H1 (cell line): ENCODE data around the gene NUS1. TPM values are rescaled to one million over a fixed set of nuclear protein-coding genes. Genes with fewer than 3 reads are reported as not detected.

Experiments
- CHD2 ChIP-seq: IDR thresholded peaks from 2 replicates; pipeline ENCODE4 v1.6.1; 2012; ENCODE audit warnings: low read length, improper control_type of control experiment
- EGR1 ChIP-seq: IDR thresholded peaks from 2 replicates; pipeline ENCODE4 v1.6.1; 2011; ENCODE audit warnings: low read depth, low read length, borderline replicate concordance
- GABPA ChIP-seq: IDR thresholded peaks from 2 replicates; pipeline ENCODE4 v1.6.1; 2011; ENCODE audit warnings: mild to moderate bottlenecking, low read length, moderate library complexity, borderline replicate concordance; ENCODE audit not compliant: insufficient read depth
- HDAC6 ChIP-seq: IDR thresholded peaks from one replicate; pipeline ENCODE4 v1.7.1; 2012; ENCODE audit warnings: low read depth, mild to moderate bottlenecking, inconsistent platforms, low read length, moderate library complexity
- KDM4A ChIP-seq: IDR thresholded peaks from one replicate; pipeline ENCODE4 v1.7.1; 2012; ENCODE audit warnings: low read depth, mild to moderate bottlenecking, moderate library complexity, low read length, inconsistent platforms; ENCODE audit not compliant: severe bottlenecking
- SIN3A ChIP-seq, 2 experiments: IDR thresholded peaks in 1 of 2; conservative IDR thresholded peaks in 1 of 2; 2 replicates each; pipeline ENCODE4 v1.6.1; 2011 to 2012; ENCODE audit warnings: low read length in 2 of 2, improper control_type of control experiment in 1 of 2, low read depth in 1 of 2, mild to moderate bottlenecking in 1 of 2
- SIRT6 ChIP-seq: IDR thresholded peaks from one replicate; pipeline ENCODE4 v1.7.1; 2012; ENCODE audit warnings: low read length, inconsistent platforms
- polyA plus RNA-seq, 7 experiments: library from polyadenylated mRNA; depleted of rRNA in 3 of 7; stranded (reverse) in 5 of 7; unstranded in 2 of 7; fragments of >200 nt in 5 of 7; fragments of 200-250 nt in 2 of 7; gene quantifications; 1 replicate in 5 of 7; 2 replicates in 1 of 7; 4 replicates in 1 of 7; pipeline versions ENCODE4 v1.2.1 to v1.2.3, GENCODE V29; 2011 to 2013; ENCODE audit warnings: missing spikeins in 2 of 7, mixed read lengths in 2 of 7
- total RNA-seq: library from RNA; stranded (reverse); fragmentation: NEBNext Ultra II Directional; extraction: Animal tissue kit (Norgen Biotek cat#: 25700); gene quantifications from 2 replicates; pipeline ENCODE4 v1.2.1, GENCODE V29; 2021
- TF ChIP-seq, protein P1 (sequence below): fragments of 300-600 bp; sonication (generic); IDR thresholded peaks from 2 replicates; pipeline ENCODE4 v1.7.1; 2012; ENCODE audit warnings: low read length, moderate library complexity, mild to moderate bottlenecking, inconsistent platforms; ENCODE audit not compliant: insufficient replicate concordance

The NUS1 gene
- total and polyA plus RNA-seq, 2 of the 8 experiments (the other 6 are each of a cell fraction or from before 2014, with no cell fraction given): 20.7 to 77.7 TPM

- TF ChIP-seq KDM4A (no peak), EGR1 (no peak), SIRT6 (no peak), HDAC6 (no peak), GABPA (no peak), SIN3A (conservative IDR thresholded peaks at IDR 0.05 in 1 of 2, IDR thresholded peaks at IDR 0.05 in 1 of 2; ENCODE audit: low read depth in 1 of 2, low read length in 2 of 2) (no peak), CHD2 (no peak)
- TF ChIP-seq, protein P1, sequence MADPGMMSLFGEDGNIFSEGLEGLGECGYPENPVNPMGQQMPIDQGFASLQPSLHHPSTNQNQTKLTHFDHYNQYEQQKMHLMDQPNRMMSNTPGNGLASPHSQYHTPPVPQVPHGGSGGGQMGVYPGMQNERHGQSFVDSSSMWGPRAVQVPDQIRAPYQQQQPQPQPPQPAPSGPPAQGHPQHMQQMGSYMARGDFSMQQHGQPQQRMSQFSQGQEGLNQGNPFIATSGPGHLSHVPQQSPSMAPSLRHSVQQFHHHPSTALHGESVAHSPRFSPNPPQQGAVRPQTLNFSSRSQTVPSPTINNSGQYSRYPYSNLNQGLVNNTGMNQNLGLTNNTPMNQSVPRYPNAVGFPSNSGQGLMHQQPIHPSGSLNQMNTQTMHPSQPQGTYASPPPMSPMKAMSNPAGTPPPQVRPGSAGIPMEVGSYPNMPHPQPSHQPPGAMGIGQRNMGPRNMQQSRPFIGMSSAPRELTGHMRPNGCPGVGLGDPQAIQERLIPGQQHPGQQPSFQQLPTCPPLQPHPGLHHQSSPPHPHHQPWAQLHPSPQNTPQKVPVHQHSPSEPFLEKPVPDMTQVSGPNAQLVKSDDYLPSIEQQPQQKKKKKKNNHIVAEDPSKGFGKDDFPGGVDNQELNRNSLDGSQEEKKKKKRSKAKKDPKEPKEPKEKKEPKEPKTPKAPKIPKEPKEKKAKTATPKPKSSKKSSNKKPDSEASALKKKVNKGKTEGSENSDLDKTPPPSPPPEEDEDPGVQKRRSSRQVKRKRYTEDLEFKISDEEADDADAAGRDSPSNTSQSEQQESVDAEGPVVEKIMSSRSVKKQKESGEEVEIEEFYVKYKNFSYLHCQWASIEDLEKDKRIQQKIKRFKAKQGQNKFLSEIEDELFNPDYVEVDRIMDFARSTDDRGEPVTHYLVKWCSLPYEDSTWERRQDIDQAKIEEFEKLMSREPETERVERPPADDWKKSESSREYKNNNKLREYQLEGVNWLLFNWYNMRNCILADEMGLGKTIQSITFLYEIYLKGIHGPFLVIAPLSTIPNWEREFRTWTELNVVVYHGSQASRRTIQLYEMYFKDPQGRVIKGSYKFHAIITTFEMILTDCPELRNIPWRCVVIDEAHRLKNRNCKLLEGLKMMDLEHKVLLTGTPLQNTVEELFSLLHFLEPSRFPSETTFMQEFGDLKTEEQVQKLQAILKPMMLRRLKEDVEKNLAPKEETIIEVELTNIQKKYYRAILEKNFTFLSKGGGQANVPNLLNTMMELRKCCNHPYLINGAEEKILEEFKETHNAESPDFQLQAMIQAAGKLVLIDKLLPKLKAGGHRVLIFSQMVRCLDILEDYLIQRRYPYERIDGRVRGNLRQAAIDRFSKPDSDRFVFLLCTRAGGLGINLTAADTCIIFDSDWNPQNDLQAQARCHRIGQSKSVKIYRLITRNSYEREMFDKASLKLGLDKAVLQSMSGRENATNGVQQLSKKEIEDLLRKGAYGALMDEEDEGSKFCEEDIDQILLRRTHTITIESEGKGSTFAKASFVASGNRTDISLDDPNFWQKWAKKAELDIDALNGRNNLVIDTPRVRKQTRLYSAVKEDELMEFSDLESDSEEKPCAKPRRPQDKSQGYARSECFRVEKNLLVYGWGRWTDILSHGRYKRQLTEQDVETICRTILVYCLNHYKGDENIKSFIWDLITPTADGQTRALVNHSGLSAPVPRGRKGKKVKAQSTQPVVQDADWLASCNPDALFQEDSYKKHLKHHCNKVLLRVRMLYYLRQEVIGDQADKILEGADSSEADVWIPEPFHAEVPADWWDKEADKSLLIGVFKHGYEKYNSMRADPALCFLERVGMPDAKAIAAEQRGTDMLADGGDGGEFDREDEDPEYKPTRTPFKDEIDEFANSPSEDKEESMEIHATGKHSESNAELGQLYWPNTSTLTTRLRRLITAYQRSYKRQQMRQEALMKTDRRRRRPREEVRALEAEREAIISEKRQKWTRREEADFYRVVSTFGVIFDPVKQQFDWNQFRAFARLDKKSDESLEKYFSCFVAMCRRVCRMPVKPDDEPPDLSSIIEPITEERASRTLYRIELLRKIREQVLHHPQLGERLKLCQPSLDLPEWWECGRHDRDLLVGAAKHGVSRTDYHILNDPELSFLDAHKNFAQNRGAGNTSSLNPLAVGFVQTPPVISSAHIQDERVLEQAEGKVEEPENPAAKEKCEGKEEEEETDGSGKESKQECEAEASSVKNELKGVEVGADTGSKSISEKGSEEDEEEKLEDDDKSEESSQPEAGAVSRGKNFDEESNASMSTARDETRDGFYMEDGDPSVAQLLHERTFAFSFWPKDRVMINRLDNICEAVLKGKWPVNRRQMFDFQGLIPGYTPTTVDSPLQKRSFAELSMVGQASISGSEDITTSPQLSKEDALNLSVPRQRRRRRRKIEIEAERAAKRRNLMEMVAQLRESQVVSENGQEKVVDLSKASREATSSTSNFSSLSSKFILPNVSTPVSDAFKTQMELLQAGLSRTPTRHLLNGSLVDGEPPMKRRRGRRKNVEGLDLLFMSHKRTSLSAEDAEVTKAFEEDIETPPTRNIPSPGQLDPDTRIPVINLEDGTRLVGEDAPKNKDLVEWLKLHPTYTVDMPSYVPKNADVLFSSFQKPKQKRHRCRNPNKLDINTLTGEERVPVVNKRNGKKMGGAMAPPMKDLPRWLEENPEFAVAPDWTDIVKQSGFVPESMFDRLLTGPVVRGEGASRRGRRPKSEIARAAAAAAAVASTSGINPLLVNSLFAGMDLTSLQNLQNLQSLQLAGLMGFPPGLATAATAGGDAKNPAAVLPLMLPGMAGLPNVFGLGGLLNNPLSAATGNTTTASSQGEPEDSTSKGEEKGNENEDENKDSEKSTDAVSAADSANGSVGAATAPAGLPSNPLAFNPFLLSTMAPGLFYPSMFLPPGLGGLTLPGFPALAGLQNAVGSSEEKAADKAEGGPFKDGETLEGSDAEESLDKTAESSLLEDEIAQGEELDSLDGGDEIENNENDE: no peak
Measured at GRCh38 chr6:117729613-117730012, 54.3 kb downstream of the NUS1 start (continued).
